ENCODE data around the gene LINGO4.
A peak's percentile ranks its signal among the peaks of the same experiment; 100 is the strongest.
"Not testable (repeated sequence)": the region's sequence is repeated elsewhere in the genome, so short reads cannot be mapped to it uniquely, and the experiment has no call there.

The LINGO4 gene

GRCh38 chr1:151783796-151784195 lies 21.4 kb downstream of the LINGO4 start:
- no peak for DNase-seq (ENCODE audit: low spot score)

GRCh38 chr1:151782741-151783140 lies 22.5 kb downstream of the LINGO4 start:
- DNase-seq (ENCODE audit: low spot score), result no peak

- DNase-seq (ENCODE audit: low spot score), result not testable (repeated sequence)
Observed at GRCh38 chr1:151782026-151782425, 23.2 kb downstream of the LINGO4 start.

- DNase-seq (ENCODE audit: low spot score), result not testable (repeated sequence)
Observed at GRCh38 chr1:151780736-151781135, 24.5 kb downstream of the LINGO4 start.

GRCh38 chr1:151779852-151780251 lies 25.4 kb downstream of the LINGO4 start:
- no peak for DNase-seq (ENCODE audit: low spot score)

- no peak for DNase-seq (ENCODE audit: low spot score)
Observed at GRCh38 chr1:151777317-151777716, 27.9 kb downstream of the LINGO4 start.

- DNase-seq (ENCODE audit: low spot score), result no peak
Observed at GRCh38 chr1:151776665-151777062, 28.6 kb downstream of the LINGO4 start.

- no peak for DNase-seq (ENCODE audit: low spot score)
Observed at GRCh38 chr1:151775894-151776664, 29.1 kb downstream of the LINGO4 start.

- DNase-seq (ENCODE audit: low spot score), result no peak
Observed at GRCh38 chr1:151774256-151774922, 30.8 kb downstream of the LINGO4 start.

GRCh38 chr1:151773702-151774101 lies 31.5 kb downstream of the LINGO4 start:
- DNase-seq (ENCODE audit: low spot score), result no peak

GRCh38 chr1:151769270-151769669 lies 35.9 kb downstream of the LINGO4 start:
- DNase-seq (ENCODE audit: low spot score), result not testable (repeated sequence)

- DNase-seq (ENCODE audit: low spot score), result not testable (repeated sequence)
Observed at GRCh38 chr1:151768351-151769066, 36.7 kb downstream of the LINGO4 start.

- no peak for DNase-seq (ENCODE audit: low spot score)
Observed at GRCh38 chr1:151763990-151764389, 41.2 kb downstream of the LINGO4 start.

- peak; percentile 79 for DNase-seq (ENCODE audit: low spot score)
Observed at GRCh38 chr1:151762941-151763921, 42.0 kb downstream of the LINGO4 start, which contains the start of gene MRPL9. TSS of gene MRPL9 (minus strand) at chr1:151763496. CDS start at chr1:151763479, 17 bp downstream.

- no peak for DNase-seq (ENCODE audit: low spot score)
Observed at GRCh38 chr1:151760597-151761385, 44.4 kb downstream of the LINGO4 start.

- no peak for DNase-seq (ENCODE audit: low spot score)
Observed at GRCh38 chr1:151759241-151759640, 46.0 kb downstream of the LINGO4 start.

- DNase-seq (ENCODE audit: low spot score), result no peak
Observed at GRCh38 chr1:151756291-151756690, 48.9 kb downstream of the LINGO4 start.
